CD4-positive, alpha-beta T cell (primary cell): ENCODE measurements around the gene OVOL3. TPM values are rescaled to one million over a fixed set of nuclear protein-coding genes. Genes with fewer than 3 reads are reported as not detected.
A peak's percentile ranks its signal among the peaks of the same experiment; 100 is the strongest.

Source experiments
- ATAC-seq: fragments of 200-7000 bp; cut with Tn5 transposase; one replicate; pipeline ENCODE4 v1.10.0; 2022; ENCODE audit warnings: mild to moderate bottlenecking; ENCODE audit not compliant: poor library complexity
- CTCF ChIA-PET: fragments of 350-600 bp; sonication (Branson Sonifier 250); formaldehyde crosslinking; loops from one replicate; lab custom pipeline; 2021; ENCODE audit warnings: antibody characterized with exemption, inconsistent platforms; lab: Charles Lee
- POLR2A ChIA-PET: fragments of 350-600 bp; sonication (Branson Sonifier 250); formaldehyde crosslinking; loops from one replicate; lab custom pipeline; 2021; ENCODE audit warnings: antibody characterized with exemption, inconsistent platforms; lab: Charles Lee
- DNase-seq, 14 experiments: peaks; one replicate each; pipeline ENCODE4 v3.0.0-alpha.2; 2013 to 2020; ENCODE audit warnings: mixed read lengths in 2 of 14
- H3K27ac ChIP-seq, 2 donors: one replicate each; pipeline versions ENCODE4 v1.5.1 to v1.7.0; 2013; ENCODE audit warnings: low read length in 2 of 2, low read depth in 1 of 2, mild to moderate bottlenecking in 1 of 2
- H3K27me3 ChIP-seq, 2 experiments: 1 replicate in 1 of 2; 2 replicates in 1 of 2; pipeline versions ENCODE4 v1.6.1 to v1.7.0; 2013; ENCODE audit warnings: low read length in 2 of 2, control low read depth in 1 of 2, mild to moderate bottlenecking in 1 of 2, moderate library complexity in 1 of 2; ENCODE audit not compliant: insufficient read depth in 2 of 2, control insufficient read depth in 1 of 2
- H3K36me3 ChIP-seq: one replicate; pipeline ENCODE4 v1.6.1; 2013; ENCODE audit warnings: low read length, control low read depth; ENCODE audit not compliant: insufficient read depth
- H3K4me1 ChIP-seq: one replicate; pipeline ENCODE4 v1.6.1; 2013; ENCODE audit warnings: low read length, control low read depth; ENCODE audit not compliant: insufficient read depth
- H3K4me3 ChIP-seq: one replicate; pipeline ENCODE4 v1.5.1; 2013; ENCODE audit warnings: mild to moderate bottlenecking, low read length, moderate library complexity
- H3K9me3 ChIP-seq, 2 experiments: 1 replicate in 1 of 2; 2 replicates in 1 of 2; pipeline versions ENCODE4 v1.6.1 to v1.7.0; 2013; ENCODE audit warnings: low read length in 2 of 2, mild to moderate bottlenecking in 2 of 2, control low read depth in 1 of 2, moderate library complexity in 1 of 2; ENCODE audit not compliant: control insufficient read depth in 1 of 2, insufficient read depth in 1 of 2
- H3K27ac Mint-ChIP-seq: one replicate; pipeline ENCODE4 v1.8.0; 2020; ENCODE audit warnings: mixed read lengths
- H3K27me3 Mint-ChIP-seq: one replicate; pipeline ENCODE4 v1.8.0; 2021; ENCODE audit warnings: mixed read lengths
- H3K36me3 Mint-ChIP-seq: one replicate; pipeline ENCODE4 v1.8.0; 2021; ENCODE audit warnings: low read depth, mixed read lengths
- H3K4me1 Mint-ChIP-seq: one replicate; pipeline ENCODE4 v1.8.0; 2021; ENCODE audit warnings: low read depth, mixed read lengths
- H3K4me3 Mint-ChIP-seq: one replicate; pipeline ENCODE4 v1.8.0; 2020; ENCODE audit warnings: mild to moderate bottlenecking, mixed read lengths
- H3K9me3 Mint-ChIP-seq: one replicate; pipeline ENCODE4 v1.8.0; 2020; ENCODE audit warnings: mixed read lengths
- intact Hi-C, 2 experiments: fragments of 100-400 bp; cut with DNase I in 1 of 2; cut with micrococcal nuclease in 1 of 2; formaldehyde crosslinking; loops; one replicate each; pipeline versions ENCODE4 v1.15.1 to v1.9.0; 2023 to 2025; cut with DNase I, micrococcal nuclease
- total RNA-seq, 174 experiments: library from RNA in 2 of 174; stranded (reverse) in 2 of 174; gene quantifications; one replicate each; pipeline ENCODE4 v1.2.3 and lab custom pipeline; 2021 to 2026
- TF ChIP-seq, protein P1 (sequence below): fragments of 200-600 bp; IDR thresholded peaks from one replicate; pipeline ENCODE4 v1.8.0; 2022; ENCODE audit warnings: antibody characterized with exemption, mild to moderate bottlenecking

OVOL3 gene
- total RNA-seq, 2 experiments from 2014 or later: not detected

DNA sequence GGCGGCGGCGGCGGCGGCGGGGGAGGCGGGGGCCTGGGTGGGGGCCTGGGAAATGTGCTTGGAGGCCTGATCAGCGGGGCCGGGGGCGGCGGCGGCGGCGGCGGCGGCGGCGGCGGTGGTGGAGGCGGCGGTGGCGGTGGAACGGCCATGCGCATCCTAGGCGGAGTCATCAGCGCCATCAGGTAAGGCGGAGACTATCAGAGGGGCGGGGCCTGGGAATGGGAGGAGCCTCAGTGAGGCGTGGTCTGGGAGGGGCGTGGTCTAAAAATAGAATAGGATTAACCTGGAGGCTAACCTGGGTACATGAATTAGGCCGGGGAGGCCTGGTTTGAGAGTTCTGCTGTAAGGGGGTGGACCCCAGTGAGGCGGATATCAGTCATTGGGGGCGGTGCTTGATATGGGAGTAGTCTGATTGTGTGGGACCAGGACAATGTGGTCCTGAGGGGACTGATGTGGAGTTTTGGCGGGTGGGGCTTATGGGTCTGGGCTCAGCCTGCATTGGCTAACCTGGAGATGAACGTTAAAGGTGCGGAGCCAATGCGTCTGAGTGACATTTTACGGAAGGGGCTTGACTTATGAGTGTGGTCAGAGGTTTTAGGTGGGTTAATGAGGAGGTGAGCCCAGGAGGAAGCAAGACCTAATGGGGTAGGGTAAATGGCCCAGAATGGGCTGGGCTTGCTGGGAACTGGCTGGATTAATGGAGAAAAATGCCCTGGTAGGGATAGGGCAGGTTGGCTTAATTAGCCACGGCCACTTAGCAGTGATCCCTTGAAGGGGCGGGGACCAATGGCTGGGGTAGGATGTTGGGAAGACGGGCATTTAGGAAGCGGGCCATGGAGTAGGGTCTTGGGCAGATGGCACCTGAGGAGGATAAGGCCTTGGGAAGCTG lies 30.3 kb downstream of the OVOL3 start:
- Histone ChIP-seq H3K4me1 (peaks cover 25% of the 10 kb centered on the region), H3K9me3 (no peaks in the 10 kb centered on the region), H3K27ac (peak overlapping the region in 1 of 2 donors; percentile 29), H3K36me3 (peaks cover 31% of the 10 kb centered on the region), H3K4me3 (peak overlapping the region; percentile 97), H3K27me3 (no peaks in the 10 kb centered on the region)
- ChIA-PET CTCF (interaction anchor here (1.6 to 2.0 kb wide), 2 partner anchors 14 to 74 kb away, joined by 7 to 15 read pairs; partner anchors contain the start of genes ZNF146 and ZNF565), POLR2A (interaction anchor here (2.0 kb wide), 2 partner anchors 12 to 26 kb away, joined by 22 to 44 read pairs; partner anchors contain the start of genes POLR2I and TBCB)
- TF ChIP-seq, protein P1, sequence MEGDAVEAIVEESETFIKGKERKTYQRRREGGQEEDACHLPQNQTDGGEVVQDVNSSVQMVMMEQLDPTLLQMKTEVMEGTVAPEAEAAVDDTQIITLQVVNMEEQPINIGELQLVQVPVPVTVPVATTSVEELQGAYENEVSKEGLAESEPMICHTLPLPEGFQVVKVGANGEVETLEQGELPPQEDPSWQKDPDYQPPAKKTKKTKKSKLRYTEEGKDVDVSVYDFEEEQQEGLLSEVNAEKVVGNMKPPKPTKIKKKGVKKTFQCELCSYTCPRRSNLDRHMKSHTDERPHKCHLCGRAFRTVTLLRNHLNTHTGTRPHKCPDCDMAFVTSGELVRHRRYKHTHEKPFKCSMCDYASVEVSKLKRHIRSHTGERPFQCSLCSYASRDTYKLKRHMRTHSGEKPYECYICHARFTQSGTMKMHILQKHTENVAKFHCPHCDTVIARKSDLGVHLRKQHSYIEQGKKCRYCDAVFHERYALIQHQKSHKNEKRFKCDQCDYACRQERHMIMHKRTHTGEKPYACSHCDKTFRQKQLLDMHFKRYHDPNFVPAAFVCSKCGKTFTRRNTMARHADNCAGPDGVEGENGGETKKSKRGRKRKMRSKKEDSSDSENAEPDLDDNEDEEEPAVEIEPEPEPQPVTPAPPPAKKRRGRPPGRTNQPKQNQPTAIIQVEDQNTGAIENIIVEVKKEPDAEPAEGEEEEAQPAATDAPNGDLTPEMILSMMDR: no peak
- Mint-ChIP-seq H3K36me3 (peaks cover 56% of the 10 kb centered on the region), H3K27me3 (no peaks in the 10 kb centered on the region), H3K9me3 (no peaks in the 10 kb centered on the region), H3K4me3 (peak overlapping the region; percentile 82), H3K27ac (peak overlapping the region; percentile 60), H3K4me1 (peaks cover 22% of the 10 kb centered on the region)
- intact Hi-C loops: loop anchor here (1.0 to 5.0 kb wide), 4 partner anchors 14 to 87 kb away; partner anchors contain the start of genes THAP8 (in 2 of the 2), WDR62 (in 2 of the 2) and ZNF565 (in 1 of the 2)
- peak; percentile 85 for ATAC-seq
- DNase-seq: peak; percentile 79 to 94 (median 88)

DNA sequence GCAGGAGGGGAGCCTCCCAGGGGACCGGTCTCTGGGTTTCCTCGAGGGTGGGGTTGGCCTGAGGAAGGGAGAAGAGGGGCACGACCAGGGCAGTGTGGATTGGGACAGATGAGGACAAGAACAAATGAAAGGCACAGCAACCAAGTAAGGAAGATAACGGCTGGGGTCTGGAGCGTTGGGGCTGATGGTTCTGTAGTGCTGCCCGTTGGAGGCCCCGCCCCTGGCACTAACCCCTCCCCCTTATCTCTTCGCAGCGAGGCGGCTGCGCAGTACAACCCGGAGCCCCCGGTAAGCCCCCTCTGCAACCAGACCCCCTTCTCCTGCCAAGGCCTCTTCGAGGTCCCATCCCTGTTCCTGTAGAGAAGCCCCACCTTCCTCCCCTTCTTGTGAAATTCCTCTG lies 31.1 kb downstream of the OVOL3 start:
- Histone ChIP-seq H3K4me3 (no peak overlapping the region), H3K27ac (no peak overlapping the region), H3K9me3 (no peaks in the 10 kb centered on the region), H3K4me1 (peaks cover 20% of the 10 kb centered on the region), H3K27me3 (no peaks in the 10 kb centered on the region), H3K36me3 (peaks cover 39% of the 10 kb centered on the region)
- TF ChIP-seq, protein P1: no peak
- CTCF ChIA-PET: no interaction called here
- H3K4me1 Mint-ChIP-seq: peaks cover 18% of the 10 kb centered on the region
- intact Hi-C loops: loop anchor here in 1 of 2 experiments (5.0 kb wide), 1 partner anchor 70 kb away; the partner anchor contains the start of gene ZNF565
- H3K36me3 Mint-ChIP-seq: peaks cover 64% of the 10 kb centered on the region
- H3K4me3 Mint-ChIP-seq: peak overlapping the region; percentile 23
- H3K27ac Mint-ChIP-seq: no peak overlapping the region
- H3K9me3 Mint-ChIP-seq: no peaks in the 10 kb centered on the region
- ATAC-seq (no peak), DNase-seq (no peak)
- POLR2A ChIA-PET: interaction anchor here (0.7 kb wide), 1 partner anchor 14 kb away, joined by 3 read pairs; no protein-coding TSS in a partner anchor
- no peaks in the 10 kb centered on the region for H3K27me3 Mint-ChIP-seq

DNA sequence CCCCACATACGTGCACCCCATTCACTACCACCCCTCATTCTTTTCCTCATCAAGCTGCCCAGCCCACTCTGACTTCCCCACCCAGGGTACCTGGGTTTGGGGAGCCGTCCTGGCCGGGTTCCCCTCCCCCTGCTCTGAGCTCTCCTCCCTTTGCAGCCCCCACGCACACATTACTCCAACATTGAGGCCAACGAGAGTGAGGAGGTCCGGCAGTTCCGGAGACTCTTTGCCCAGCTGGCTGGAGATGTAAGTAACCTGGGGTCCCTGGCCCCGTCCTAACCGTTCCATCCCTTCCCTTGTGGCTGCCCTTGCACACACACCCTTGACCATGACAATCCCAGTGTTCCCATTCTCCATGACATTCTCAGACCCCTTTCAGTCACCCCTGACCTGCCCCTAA lies 31.6 kb downstream of the OVOL3 start:
- Histone ChIP-seq H3K27me3 (no peaks in the 10 kb centered on the region), H3K4me3 (no peak overlapping the region), H3K27ac (no peak overlapping the region), H3K4me1 (peaks cover 19% of the 10 kb centered on the region), H3K36me3 (peaks cover 42% of the 10 kb centered on the region), H3K9me3 (no peaks in the 10 kb centered on the region)
- ChIA-PET CTCF (no interaction called here), POLR2A (interaction anchor here (0.7 kb wide), 1 partner anchor 14 kb away, joined by 3 read pairs; no protein-coding TSS in a partner anchor)
- Mint-ChIP-seq H3K27me3 (no peaks in the 10 kb centered on the region), H3K36me3 (peaks cover 67% of the 10 kb centered on the region), H3K4me1 (peaks cover 18% of the 10 kb centered on the region), H3K4me3 (peak overlapping the region; percentile 79), H3K9me3 (no peaks in the 10 kb centered on the region), H3K27ac (peak overlapping the region; percentile 52)
- intact Hi-C loops: loop anchor here in 1 of 2 experiments (5.0 kb wide), 1 partner anchor 70 kb away; the partner anchor contains the start of gene ZNF565
- TF ChIP-seq, protein P1: no peak
- no peak for DNase-seq
- ATAC-seq: no peak
